HL-60/S4 treated with retinoic acid at 250 ng/mL for 4 days and 3 days (cell line): Measurements from ENCODE around the gene GAS6.

Experiments
- in situ Hi-C: fragments of 300-500 bp; cut with MboI; formaldehyde crosslinking; loops from 2 replicates; pipeline ENCODE4 v1.7.0; 2022; ENCODE audit warnings: low sequenced_read_pairs

GAS6 gene

GRCh38 chr13:113888701-113889330, 24.9 kb upstream of the GAS6 start:
- in situ Hi-C loops = no loop called here

DNA sequence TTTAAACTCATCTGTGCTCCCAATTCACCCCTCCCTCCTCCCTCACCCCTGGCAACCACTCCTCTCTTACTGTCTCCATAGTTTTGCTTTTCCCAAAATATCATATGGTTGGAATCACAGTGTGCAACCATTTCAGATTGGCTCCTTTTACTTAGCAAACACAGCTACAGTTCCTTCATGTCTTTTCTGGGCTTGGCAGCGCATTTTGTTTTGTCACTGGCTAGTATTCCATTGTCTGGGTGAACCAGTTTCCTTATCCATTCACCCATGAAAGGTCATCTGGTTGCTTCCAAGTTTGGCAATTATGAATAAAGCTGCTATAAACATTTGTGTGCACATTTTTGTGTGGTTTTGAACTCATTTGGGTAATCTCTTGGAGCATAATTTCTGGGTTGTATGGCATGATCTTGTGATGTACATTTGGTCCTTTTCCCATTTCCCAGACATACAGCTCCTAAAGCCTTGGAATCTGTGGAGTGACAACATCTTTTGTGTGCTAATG, 23.9 kb upstream of the GAS6 start:
- in situ Hi-C loops = no loop called here

GRCh38 chr13:113886561-113887112, 22.8 kb upstream of the GAS6 start:
- in situ Hi-C loops = no loop called here

GRCh38 chr13:113884821-113885220, 20.9 kb upstream of the GAS6 start:
- in situ Hi-C loops = no loop called here

- in situ Hi-C loops = no loop called here
Measured at GRCh38 chr13:113883921-113884804, 20.3 kb upstream of the GAS6 start.

- in situ Hi-C loops = no loop called here
Measured at GRCh38 chr13:113883314-113883811, 19.5 kb upstream of the GAS6 start.

DNA sequence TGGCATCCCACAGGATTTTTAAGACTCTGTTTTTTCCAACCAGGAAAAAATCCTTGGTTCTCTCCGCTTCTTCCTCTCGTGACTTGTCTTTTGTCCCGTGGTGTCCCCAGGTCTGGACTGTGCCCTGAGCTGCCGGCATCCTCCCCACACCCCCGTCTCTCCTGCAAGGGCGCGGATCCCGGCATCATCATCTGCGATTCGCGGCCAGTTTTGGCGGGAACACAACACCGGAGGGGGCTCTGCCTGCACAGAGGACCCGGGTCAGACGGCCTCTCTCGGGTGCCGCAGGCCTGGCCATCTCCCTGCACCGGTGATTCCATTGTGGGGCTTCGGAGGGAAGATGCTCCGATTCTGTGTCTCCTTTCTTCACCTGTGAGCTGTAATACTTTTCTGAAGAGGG, 18.8 kb upstream of the GAS6 start:
- in situ Hi-C loops = no loop called here

GRCh38 chr13:113882267-113882630, 18.4 kb upstream of the GAS6 start:
- in situ Hi-C loops = no loop called here

- in situ Hi-C loops = no loop called here
Measured at GRCh38 chr13:113881614-113882266, 17.9 kb upstream of the GAS6 start.

DNA sequence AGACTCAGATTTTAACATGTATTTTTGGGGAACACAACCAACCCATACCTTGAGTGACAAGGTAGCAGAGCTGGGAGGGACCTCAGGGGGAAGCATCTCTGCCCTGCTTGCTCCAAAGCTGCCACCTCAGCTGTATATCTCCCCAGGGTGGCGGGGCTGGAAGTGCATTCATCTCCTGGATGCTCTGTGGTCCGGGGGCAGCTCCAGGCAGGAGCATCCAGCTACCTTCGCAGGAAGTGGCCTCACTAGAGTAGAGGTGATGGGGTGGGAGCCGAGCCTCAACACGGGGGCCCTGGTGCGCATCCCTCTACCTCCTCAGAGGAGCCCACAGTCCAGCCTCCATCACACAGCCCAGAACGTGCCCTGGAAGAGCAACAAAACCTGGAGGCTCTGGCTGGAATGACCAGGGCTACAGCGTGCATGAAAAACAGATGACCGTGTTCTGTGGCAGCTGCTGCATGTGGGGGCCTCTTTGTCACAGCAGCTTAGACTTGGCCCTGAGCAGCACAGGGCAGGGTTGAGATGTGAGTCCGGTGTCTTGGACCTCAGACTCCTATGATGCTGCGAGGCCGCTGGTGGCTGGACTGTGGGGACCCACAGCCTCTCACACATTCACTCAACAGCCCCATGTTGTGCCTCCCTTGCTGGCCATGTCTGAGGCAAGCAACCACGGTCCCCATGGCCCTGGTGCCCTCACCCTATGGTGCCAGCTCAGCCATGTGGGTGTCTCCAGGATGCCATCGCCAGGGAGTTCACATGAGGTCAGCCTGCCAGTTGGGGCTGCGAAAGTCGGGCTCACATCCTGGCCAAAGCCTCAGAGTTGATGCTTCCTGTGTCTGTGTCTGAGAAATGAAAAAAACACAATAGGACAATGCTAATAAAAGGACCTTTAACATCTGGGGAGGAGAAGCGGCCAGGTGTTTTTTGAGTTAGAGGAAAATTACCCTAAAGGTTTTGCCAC, 17.1 kb upstream of the GAS6 start:
- in situ Hi-C loops = no loop called here

DNA sequence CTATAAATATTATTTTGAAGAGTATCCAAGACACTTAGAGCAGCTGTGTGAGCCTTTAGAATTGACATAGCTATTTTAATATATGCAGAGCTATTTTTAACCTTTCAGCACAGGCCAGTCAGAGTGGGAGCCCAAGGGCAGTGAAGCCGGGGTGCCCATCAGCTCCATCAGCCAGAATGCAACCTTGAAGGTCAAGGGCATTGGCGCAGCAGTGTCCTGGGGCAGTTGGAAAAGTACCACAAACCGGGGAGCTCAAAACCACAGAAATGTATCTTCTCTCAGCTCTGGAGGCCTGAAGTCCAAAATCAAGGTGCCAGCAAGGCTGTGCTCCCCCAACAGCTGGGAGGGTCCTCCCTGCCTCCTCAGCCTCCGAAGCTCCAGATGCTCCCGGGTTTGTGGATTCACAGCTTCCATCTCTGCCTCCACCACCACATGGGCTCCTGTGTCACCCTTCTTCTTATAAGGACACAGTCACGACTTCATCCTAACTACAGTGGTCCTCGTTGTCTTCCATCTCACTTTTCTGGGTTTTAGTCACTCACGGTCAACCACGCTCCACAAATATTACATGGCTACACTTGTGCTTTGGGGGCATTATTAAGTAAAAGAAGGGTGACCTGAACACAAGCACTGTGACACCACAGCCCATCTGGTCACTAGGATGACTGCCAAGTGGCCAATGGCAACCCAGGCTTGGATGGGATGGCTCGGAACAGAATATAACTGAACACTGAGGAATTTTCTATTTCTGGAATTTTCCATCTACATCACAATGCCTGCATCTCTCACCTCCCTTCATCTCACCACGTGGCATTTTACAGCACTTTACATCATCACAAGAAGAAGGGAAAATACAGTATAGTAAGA, 15.9 kb upstream of the GAS6 start:
- in situ Hi-C loops = no loop called here

DNA sequence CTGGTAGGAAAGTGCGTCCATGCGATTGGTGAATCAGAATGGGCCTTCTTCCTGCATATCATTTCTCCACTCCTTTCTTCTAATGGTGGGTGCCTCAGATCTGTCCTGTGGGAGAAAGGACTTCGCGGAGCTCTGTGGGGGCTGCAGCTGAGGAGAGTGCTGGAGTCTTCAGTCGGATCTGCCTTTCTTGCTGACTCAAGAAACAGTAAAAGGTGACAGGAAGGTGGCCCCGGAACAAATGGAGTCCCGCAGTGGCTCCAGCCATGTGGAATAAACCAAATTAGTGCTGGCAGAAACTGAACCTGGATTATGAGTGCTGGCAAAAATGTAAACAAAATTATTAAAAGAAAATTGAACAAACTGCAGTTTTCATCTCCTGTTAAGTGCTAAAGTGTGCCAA, 15.1 kb upstream of the GAS6 start:
- in situ Hi-C loops = no loop called here

DNA sequence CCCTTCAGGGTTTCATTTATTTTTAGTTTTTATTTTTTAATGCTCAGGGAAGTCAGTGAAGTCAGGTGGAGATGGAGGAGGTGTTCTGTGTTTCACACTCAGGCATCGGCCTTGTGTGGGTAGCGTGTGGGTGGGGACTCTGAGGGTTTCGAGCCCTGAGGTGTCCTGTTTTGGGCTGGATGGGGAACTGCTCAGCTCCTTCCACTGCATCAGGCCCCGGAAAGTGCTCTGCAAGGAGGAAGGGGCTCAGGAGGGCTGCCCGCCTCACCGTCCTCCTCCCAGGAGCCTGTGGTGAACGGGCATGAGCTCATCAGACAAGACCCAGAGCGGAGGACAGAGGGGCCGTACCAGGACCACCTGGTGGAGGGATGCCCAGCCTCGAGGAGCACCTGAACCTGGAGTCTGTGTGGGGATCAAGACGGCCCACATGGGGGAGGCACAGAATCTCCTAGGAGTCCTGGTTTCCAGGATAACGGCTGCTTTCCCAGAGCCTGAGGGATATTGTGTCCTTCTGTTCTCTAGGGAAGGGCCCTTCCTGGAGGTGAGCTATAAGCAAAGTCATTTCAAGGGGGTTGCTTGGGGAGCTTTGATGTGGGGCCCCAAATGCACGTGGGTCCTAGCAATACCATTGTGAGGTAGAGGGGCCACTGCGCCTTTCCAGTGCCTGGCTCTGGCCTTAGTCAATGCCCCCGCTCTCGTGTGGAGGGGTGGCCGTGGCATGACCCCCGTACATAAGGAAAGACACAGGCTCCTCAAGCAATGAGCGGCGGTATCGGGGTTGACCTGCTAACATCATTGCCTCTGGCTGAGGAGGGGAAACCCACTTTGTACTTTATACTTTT, 13.5 kb upstream of the GAS6 start:
- in situ Hi-C loops = no loop called here

DNA sequence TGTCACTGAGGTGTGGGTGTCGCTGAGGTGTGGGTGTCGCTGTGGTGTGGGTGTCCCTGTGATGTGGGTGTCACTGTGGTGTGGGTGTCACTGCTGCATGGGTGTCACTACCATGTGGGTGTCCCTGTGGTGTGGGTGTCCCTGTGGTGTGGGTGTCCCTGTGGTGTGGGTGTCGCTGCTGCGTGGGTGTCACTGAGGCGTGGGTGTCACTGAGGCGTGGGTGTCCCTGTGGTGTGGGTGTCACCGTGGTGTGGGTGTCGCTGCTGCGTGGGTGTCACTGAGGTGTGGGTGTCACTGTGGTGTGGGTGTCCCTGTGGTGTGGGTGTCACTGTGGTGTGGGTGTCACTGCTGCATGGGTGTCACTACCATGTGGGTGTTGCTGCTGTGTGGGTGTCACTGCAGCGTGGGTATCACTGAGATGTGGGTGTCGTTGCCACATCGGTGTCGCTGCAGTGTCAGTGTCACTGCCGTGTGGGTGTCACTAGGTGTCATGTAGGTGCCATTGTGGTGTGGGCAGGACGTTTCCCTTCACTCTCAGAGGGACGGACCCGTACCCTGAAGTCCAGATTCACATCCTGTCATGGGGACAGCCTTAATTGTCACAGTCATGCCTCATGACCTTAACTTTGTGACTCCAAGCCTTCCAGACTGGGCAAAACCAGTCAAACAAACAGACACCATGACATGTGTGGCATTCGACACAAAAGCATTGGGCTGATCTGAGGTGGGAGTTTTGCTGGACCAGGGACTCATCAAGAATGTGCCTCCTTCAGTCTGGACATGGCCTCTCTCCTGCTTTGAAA, 12.7 kb upstream of the GAS6 start:
- in situ Hi-C loops = no loop called here

DNA sequence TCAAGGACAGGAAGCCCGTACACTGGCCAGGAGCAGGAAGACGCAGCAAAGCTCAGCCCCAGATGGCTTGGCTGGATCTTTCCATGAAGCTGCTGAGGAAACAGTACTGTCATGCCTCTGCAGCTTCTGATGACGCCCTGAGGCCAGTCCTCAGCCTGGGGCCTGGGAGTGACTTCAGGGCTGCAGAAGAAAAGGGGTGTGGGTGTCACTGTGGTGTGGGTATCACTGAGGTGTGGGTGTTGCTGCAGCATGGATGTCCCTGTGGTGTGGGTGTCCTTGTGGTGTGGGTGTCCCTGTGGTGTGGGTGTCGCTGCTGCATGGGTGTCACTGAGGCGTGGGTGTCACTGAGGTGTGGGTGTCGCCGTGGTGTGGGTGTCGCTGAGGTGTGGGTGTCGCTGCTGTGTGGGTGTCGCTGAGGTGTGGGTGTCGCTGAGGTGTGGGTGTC, 12.0 kb upstream of the GAS6 start:
- in situ Hi-C loops = no loop called here

- in situ Hi-C loops = no loop called here
Measured at GRCh38 chr13:113875429-113875815, 11.5 kb upstream of the GAS6 start.
